Endothelial cell of hepatic sinusoid (primary cell): ENCODE measurements around the gene S100A4.
"Not testable (repeated sequence)": the region's sequence is repeated elsewhere in the genome, so short reads cannot be mapped to it uniquely, and the experiment has no call there.

ENCODE experiments used
- in situ Hi-C: cut with HindIII; loops from 2 replicates; pipeline ENCODE4 v1.10.0; 2017; ENCODE audit warnings: low sequenced_read_pairs

S100A4 gene

DNA sequence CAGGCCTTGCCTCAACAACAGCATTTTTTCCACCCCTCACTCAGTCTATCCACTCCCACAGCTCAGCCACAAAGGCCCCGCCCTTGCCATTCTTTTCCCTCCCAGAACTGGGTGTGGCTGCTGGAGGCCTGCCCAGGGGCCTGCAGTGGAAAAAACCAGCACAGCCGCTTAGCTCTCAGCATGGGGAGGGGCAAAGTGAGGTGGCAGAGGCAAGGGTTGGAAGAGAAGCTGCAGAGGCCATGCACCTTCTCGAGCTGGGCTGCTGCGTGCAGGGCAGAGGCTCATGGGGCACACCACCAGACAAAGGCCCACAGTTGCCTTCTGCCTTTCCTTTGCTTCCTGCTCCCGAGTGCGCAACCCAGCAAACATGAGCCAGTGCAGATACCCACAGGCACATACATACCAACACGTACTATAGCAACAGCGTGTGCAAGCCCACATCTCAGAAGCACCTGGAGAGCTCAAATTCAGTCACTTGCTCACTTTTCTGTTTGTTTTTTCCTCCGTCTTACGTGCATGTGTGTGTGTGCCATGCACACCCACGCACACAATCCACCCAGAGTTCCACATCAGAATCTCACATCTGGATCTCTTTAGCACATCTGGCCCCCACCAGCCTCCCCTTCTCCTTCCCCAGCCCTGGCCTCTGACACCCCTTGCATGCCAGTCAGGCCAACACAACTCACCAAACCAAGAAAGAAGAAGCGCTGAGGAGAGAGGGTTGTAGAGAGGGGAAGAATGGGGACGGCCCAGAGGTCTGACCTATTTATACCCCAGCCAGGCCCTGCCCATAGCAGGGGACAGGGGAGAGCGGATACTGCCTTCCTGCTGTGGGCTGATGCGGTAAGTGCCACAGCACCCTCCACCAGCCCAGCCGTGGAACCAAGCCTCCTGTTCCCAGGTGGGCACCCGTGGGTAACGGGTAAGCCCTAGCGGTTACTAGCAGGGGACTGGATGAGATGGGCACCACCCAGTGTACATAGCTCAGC lies at the start of gene S100A4:
Gene S100A4, minus strand, starts transcription at position 740 of the 989 bp plus-strand sequence. CDS start 1,012 bp downstream, outside the sequence.
- in situ Hi-C loops, result no loop called here

DNA sequence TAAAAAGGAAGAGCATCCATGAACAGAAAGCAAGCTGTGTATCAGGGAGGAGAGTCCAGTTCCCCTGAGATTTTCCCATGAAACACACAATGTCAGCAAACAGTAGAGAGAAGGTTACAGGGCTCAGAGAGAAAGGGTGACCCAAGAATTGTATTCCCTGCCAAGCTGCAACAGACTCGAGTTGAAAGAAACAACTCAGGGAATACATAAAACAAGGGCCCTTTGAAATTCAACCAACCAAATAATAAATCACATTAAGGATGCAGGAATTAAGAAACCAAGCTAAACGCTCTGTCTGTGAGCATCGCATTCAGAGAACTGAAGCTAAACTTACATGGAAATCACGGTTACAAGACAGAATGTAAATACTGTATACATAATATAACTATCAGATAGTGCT lies 47.1 kb upstream of the S100A4 start:
- in situ Hi-C loops, result no loop called here

DNA sequence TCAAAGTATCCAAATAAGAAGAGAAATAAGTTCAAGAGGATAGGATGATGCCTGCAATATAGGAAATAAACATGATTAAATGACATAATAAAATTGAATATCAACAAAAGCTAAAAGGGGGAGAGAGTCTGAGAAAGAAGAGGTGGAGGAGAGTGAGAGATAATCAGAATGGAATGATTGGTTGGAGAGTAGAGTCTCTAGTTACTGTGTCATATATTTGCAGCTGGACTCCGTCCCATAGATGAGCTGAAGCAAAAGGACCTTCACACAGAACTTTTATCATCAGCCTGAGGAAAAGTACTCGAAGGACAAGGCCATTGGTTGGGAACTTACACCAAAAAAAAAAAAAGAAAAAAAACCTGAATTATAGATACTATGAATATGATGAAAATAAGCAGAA lies 42.9 kb upstream of the S100A4 start:
- in situ Hi-C loops, result no loop called here

DNA sequence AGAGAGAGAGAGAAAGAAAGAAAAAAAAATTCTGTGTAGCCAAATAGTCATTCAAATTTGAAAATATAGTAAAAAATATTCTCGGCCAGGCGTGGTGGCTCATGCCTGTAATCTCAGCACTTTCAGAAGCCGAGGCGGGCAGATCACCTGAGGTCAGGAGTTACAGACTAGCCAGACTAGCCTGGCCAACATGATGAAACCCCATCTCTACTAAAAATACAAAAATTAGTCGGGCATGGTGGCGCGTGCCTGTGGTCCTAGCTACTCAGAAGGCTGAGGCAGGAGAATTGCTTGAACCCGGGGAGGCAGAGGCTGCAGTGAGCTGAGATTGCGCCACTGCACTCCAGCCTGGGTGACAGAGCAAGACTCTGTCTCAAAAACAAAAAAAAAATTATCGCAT lies 42.4 kb upstream of the S100A4 start:
- in situ Hi-C loops, result not testable (repeated sequence)

DNA sequence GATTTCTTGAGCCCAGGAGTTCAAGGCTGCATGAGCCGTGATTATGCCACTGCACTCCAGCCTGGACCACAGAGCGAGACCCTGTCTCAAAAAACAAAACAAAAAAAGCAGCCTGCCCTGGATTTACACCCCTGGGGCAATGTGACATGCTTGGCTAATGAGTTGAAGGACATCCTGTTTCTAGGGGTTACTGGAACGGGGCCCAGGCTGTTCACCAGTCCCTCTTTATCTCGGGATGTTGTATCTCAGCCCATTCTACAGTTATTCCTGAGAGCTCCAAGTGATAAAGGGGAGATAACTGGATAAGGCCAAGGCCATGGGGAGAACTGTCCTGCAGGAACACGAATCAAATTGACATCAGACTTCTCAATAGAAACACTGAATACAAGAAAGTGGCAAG lies 41.7 kb upstream of the S100A4 start:
- in situ Hi-C loops, result no loop called here

DNA sequence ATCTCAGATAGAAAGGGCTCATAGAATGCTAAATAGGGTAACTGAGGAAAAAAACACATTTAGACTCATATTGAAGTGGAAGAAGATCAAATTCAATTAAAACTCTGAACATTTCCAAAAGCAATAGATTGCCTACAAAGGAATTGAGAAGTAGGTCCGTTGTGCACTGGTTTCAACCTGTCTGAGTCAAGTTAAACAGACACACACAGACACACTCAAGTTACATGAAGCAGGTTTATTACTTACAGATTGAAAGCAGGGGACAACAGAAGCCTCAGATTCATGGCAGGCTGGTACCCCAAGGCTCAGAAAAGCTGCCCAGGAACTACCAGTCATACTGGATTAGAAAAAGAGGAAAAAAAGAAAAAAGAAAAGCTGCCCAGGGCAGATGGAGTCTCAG lies 40.7 kb upstream of the S100A4 start:
- in situ Hi-C loops, result no loop called here

DNA sequence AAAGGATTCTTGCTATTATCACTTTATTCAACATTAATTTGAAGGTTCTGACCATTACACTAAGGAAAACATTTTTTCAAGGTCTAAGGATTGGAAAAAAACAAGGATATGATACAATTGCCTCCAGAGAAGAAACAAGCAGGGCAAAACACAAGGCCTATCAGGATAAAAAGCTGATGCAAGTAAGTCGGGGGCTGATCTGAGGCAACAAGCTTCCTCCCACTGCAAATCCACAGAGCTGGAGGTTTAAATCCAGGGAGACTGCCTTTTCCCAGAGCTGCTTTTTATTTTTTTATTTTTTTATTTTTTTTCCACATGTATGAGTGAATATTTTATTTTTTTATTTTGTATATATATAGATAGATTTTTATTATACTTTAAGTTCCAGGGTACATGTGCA lies 39.4 kb upstream of the S100A4 start:
- in situ Hi-C loops, result no loop called here

DNA sequence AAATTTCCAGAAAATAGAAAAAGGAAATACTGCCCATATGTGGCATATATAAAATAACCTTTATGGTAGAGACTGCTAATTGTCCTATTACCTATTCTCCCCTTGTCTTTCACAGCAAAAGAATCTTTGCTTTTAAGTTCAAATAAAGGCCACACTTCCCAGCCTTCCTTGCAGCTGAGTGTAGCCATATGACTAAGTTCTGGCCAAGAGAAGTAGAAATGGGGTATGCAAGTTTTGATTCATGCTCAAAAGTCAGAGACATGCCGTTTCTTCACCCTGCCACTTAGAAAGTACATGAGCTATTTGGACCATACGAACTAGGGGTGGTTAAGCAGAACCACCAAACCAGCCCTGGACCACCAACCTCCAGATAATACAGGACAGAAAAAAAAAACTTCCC lies 38.4 kb upstream of the S100A4 start:
- in situ Hi-C loops, result no loop called here

DNA sequence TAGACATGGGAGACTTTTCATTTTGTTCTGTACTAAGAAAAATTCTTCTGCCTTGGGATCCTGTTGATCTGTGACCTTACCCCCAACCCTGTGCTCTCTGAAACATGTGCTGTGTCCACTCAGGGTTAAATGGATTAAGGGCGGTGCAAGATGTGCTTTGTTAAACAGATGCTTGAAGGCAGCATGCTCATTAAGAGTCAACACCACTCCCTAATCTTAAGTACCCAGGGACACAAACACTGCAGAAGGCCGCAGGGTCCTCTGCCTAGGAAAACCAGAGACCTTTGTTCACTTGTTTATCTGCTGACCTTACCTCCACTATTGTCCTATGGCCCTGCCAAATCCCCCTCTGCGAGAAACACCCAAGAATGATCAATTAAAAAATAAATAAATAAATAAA lies 37.9 kb upstream of the S100A4 start:
- in situ Hi-C loops, result not testable (repeated sequence)

DNA sequence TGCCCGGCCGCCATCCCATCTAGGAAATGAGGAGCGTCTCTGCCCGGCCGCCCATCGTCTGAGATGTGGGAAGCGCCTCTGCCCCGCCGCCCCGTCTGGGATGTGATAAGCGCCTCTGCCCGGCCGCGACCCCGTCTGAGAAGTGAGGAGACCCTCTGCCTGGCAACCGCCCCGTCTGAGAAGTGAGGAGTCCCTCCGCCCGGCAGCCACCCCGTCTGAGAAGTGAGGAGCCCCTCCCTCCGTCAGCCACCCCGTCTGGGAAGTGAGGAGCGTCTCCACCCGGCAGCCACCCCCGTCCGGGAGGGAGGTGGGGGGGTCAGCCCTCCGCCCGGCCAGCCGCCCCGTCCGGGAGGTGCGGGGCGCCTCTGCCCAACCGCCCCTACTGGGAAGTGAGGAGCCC lies 37.2 kb upstream of the S100A4 start:
- in situ Hi-C loops, result not testable (repeated sequence)

DNA sequence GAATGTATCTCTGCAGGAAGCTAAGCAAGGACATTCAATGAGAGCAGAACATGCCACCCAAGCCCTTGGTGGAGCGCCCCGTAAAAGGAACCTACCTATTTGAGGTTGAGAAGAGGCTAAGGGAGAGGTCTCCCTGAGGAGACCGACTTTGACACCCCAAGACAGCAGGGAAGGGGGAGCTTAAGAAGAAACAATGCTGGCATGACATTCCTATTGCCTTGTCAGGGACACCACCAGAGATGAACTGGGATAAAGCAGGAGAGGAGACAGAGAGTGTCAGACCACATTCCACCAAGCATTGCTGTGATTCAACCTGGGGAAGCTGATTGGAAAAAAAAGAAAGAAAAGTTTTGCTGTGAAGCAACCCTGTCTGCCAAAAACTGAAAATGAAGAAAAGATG lies 33.3 kb upstream of the S100A4 start:
- in situ Hi-C loops, result loop anchor here (10.0 kb wide), 1 partner anchor 74 kb away; no protein-coding TSS in a partner anchor

DNA sequence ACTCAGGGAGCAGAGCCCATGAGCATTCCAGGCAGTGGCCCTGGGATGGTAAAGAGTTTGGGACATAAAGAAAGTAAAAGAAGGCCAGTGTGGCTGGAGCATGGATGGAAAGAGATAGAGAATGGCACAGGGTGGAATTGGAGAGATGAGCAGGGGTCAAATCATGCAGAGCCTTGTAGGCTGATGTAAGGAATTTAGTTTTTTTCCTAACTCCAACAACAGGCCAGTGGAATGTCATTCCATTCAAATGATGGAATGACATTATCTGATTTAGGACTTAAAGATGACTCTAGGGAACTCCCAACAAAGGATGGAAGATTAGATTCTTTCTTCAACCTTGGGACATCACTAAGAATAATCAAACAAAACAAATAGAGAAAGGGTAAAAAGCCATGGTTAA lies 32.9 kb upstream of the S100A4 start:
- in situ Hi-C loops, result loop anchor here (10.0 kb wide), 1 partner anchor 74 kb away; no protein-coding TSS in a partner anchor

DNA sequence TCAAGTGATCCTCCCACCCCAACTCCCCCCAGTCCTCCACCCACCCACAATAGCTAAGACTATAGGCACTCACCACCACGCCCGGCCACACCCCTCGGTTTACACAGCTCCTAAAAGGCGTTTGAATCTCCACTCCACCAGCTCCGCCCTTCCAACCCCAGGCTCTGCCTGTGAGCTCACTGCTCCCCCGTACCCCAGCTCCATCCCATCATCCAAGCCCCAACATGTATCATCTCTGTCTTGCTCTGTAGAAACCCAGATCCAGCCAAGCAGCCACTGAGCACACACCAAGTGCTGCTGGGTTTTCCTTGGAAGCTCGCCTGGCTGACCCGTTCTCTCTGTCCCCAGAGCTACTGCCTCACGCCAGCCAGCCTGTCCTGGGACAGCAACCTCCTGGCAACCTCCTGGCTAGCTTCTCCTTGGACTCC lies 32.0 kb upstream of the S100A4 start:
- in situ Hi-C loops, result loop anchor here (10.0 kb wide), 1 partner anchor 73 kb away; no protein-coding TSS in a partner anchor

DNA sequence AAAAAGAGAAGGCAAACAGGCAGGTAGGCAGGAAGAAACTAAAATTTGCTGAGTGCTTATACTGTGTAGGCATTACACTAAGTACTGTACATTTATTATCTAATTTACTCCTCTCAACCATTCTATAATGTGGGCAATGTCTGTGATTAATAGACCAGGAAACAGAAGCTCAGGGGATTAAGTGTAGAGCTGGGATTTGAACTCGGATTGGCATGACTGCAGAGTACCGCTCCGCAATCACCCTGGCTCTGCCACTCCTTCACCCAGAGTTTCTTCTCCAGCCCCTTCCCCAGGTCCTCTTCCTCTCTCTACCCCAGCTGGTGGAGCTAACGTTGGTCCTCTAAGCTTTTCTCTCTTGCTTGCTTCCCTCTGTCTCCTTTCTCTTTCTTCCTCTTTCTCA lies 31.5 kb upstream of the S100A4 start:
- in situ Hi-C loops, result loop anchor here (10.0 kb wide), 1 partner anchor 72 kb away; no protein-coding TSS in a partner anchor

DNA sequence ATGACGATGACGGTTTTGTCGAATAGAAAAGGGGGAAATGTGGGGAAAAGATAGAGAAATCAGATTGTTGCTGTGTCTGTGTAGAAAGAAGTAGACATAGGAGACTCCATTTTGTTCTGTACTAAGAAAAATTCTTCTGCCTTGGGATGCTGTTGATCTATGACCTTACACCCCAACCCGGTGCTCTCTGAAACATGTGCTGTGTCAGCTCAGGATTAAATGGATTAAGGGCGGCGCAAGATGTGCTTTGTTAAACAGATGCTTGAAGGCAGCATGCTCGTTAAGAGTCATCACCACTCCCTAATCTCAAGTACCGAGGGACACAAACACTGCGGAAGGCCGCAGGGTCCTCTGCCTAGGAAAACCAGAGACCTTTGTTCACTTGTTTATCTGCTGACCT lies 29.9 kb upstream of the S100A4 start:
- in situ Hi-C loops, result loop anchor here (10.0 kb wide), 1 partner anchor 71 kb away; no protein-coding TSS in a partner anchor

DNA sequence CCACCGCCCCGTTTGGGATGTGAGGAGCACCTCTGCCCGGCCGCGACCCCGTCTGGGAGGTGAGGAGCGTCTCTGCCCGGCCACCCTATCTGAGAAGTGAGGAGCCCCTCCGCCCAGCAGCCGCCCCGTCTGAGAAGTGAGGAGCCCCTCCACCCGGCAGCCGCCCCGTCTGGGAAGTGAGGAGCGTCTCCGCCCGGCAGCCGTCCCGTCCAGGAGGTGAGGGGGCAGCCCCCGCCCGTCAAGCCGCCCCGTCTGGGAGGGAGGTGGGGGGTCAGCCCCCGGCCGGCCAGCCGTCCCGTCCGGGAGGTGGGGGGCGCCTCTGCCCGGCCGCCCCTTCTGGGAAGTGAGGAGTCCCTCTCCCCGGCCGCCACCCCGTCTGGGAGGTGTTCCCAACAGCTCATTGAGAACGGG lies 29.5 kb upstream of the S100A4 start:
- in situ Hi-C loops, result loop anchor here (10.0 kb wide), 1 partner anchor 70 kb away; no protein-coding TSS in a partner anchor

DNA sequence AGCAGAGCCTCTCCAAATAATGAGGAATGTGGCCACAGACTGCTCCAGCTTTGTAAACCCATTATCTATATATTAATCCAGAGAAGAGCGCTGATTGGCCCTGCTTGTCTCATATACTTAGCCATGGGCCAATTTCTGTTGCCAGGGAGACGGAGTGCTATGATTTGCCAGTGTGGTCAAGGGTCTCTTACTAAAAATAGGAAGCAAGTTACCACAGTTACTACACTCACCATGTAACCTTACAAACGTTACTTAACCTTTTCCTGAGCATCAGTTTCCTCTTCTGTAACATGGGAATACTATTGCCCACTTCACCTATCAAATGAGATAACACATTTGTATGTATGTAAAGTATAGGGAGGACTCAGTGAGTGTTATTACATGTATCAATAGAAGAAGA lies 27.7 kb upstream of the S100A4 start:
- in situ Hi-C loops, result loop anchor here (10.0 kb wide), 1 partner anchor 69 kb away; no protein-coding TSS in a partner anchor

DNA sequence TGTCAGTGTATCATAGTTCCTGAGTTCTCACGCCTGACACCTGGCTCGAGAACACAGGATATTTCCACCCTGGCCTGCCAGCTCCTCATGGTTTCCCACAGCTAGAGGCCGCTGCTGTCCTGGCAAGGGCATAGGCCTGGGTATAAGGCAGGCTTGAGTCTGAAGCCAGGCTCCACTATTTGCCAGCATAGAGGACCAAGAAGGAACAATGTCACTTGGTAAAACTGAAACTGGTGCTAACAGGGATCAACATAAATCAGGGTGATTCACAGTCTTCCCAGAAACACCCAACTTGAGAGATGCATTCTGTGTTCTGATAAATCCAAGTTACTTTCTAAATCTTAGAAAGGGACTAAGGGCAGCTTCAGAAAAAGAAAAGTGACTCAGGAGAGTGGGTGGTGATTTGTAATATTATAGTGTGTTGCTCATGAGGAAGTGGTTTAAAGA lies 27.0 kb upstream of the S100A4 start:
- in situ Hi-C loops, result loop anchor here (10.0 kb wide), 1 partner anchor 68 kb away; no protein-coding TSS in a partner anchor

DNA sequence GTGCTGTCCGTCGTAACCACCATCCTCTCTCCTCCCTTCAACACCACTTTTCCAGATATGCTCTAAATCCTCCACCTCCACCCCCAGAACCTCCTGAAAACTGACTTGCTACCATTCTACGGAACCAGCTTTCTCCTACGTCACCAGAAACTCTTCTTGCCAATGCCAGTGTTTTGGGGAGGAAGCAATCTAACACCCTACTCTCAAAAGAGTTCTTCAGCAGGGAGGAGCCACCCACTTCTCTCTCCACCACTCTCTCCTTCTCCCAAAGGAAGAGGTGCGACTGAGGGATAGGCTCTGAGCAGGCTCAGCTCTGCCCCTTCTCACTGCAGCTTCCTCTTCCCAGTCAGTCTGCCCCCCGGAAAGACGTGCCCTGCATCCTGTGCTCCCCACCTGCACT lies 26.1 kb upstream of the S100A4 start:
- in situ Hi-C loops, result loop anchor here (10.0 kb wide), 1 partner anchor 67 kb away; no protein-coding TSS in a partner anchor

DNA sequence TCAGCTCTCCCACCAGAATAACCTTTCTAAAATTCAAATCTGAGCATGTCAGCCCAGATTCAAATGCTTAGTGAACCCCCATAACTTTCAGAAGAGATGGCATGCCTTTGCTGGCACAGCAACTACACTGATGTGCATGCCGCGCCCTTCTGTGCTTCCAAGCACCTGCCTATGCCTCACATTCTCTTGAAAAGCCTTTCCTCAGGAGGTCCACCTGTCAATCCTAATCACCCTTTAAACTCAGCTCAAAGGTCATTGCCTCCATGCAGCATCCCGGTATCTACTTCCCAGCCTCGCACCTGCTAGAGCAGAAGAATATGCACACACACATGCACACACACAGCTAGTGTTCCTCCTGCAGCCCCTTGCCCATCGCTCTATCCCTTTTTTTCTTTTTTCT lies 25.3 kb upstream of the S100A4 start:
- in situ Hi-C loops, result loop anchor here (10.0 kb wide), 1 partner anchor 66 kb away; no protein-coding TSS in a partner anchor

DNA sequence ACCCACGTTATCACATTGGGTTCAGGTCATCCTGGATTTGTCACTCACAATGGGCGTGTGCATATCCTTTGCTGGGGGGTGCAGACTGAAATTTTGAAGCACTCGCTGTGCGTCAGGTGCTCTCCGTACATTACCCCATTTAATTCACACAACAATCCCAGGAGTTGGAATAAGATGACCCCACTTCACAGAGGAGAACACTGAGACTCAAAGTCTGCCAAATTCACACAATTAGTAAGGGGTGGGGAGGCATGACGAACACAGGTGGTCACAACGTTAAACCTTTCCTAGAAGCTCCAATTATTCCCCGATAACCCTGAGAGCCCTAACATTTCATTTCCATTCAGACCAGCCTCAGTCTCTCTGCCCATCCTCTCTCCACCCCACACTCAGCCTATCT lies 23.9 kb upstream of the S100A4 start:
- in situ Hi-C loops, result no loop called here
